Loucy (cell line): ENCODE results near the gene GCNT2.

Source experiments
- CTCF ChIP-seq: fragments of 200-600 bp; sonication (generic); conservative IDR thresholded peaks from 2 replicates; pipeline ENCODE4 v1.5.1; 2014; ENCODE audit warnings: mild to moderate bottlenecking, antibody characterized with exemption, low read length
- EZH2phosphoT487 ChIP-seq: fragments of 200-600 bp; IDR thresholded peaks from 2 replicates; pipeline ENCODE4 v1.6.1; 2018; ENCODE audit warnings: antibody characterized with exemption, mild to moderate bottlenecking, moderate library complexity, borderline replicate concordance

GRCh38 chr6:10576226-10576625 is 55.1 kb downstream of the GCNT2 start:
- TF ChIP-seq CTCF (no peak), EZH2phosphoT487 (no peak)
